K562 (cell line): ENCODE results near the gene DDX39A. TPM values are rescaled to one million over a fixed set of nuclear protein-coding genes. Genes with fewer than 3 reads are reported as not detected.

Experiments
- BHLHE40 ChIP-seq: IDR thresholded peaks from 2 replicates; pipeline ENCODE4 v1.6.1; 2011; ENCODE audit warnings: low read length, improper control_type of control experiment
- DNMT1 ChIP-seq: fragments of 450-650 bp; IDR thresholded peaks from 2 replicates; pipeline ENCODE4 v1.6.1; 2016; ENCODE audit warnings: antibody characterized with exemption, mild to moderate bottlenecking
- E2F1 ChIP-seq: sonication (generic); formaldehyde crosslinking; IDR thresholded peaks from 2 replicates; pipeline ENCODE4 v1.8.1; 2023; ENCODE audit warnings: mild to moderate bottlenecking, missing genetic modification reagents, moderate library complexity
- MTA2 ChIP-seq: fragments of 450-650 bp; IDR thresholded peaks from 2 replicates; pipeline ENCODE4 v1.6.1; 2016; ENCODE audit warnings: low read depth
- NFIC ChIP-seq: fragments of 450-650 bp; IDR thresholded peaks from 2 replicates; pipeline ENCODE4 v1.6.1; 2017; ENCODE audit warnings: mild to moderate bottlenecking, inconsistent platforms
- POLR2G ChIP-seq: fragments of 200-400 bp; formaldehyde crosslinking; IDR thresholded peaks from 2 replicates; pipeline ENCODE4 v1.6.1; 2017; ENCODE audit warnings: low read depth, mild to moderate bottlenecking, antibody characterized with exemption, low read length, moderate library complexity
- RBFOX2 ChIP-seq: fragments of 200-400 bp; formaldehyde crosslinking; IDR thresholded peaks from 2 replicates; pipeline ENCODE4 v1.6.1; 2017; ENCODE audit warnings: low read depth, mild to moderate bottlenecking, low read length, moderate library complexity
- RBM34 ChIP-seq: fragments of 200-400 bp; formaldehyde crosslinking; IDR thresholded peaks from 2 replicates; pipeline ENCODE4 v1.6.1; 2018; ENCODE audit warnings: low read length, borderline replicate concordance; ENCODE audit not compliant: insufficient read depth
- SRSF9 ChIP-seq: fragments of 200-400 bp; formaldehyde crosslinking; IDR thresholded peaks from 2 replicates; pipeline ENCODE4 v1.6.1; 2017; ENCODE audit warnings: low read depth, low read length, borderline replicate concordance
- STAT5A ChIP-seq: IDR thresholded peaks from 2 replicates; pipeline ENCODE4 v1.6.1; 2012; ENCODE audit warnings: low read length, inconsistent platforms, borderline replicate concordance
- ZNF146 ChIP-seq: IDR thresholded peaks from one replicate; pipeline ENCODE4 v1.6.1; 2018; ENCODE audit warnings: missing compliant biosample characterization; ENCODE audit not compliant: unreplicated experiment
- ZNF436 ChIP-seq: fragments of 250-450, 450-650 bp; sonication (Bioruptor Pico); formaldehyde crosslinking; IDR thresholded peaks from 2 replicates; pipeline ENCODE4 v1.7.0; 2020; ENCODE audit warnings: mild to moderate bottlenecking
- ZNF507 ChIP-seq: conservative IDR thresholded peaks from 2 replicates; pipeline ENCODE4 v1.6.1; 2017; ENCODE audit warnings: missing genetic modification characterization, missing compliant biosample characterization
- ZNF584 ChIP-seq: fragments of 200-800 bp; sonication (Bioruptor generic); IDR thresholded peaks from 2 replicates; pipeline ENCODE4 v1.6.1; 2016; ENCODE audit warnings: low read depth, mild to moderate bottlenecking, missing genetic modification characterization, missing compliant biosample characterization
- ZNF589 ChIP-seq: fragments of 200-800 bp; sonication (Bioruptor generic); IDR thresholded peaks from 2 replicates; pipeline ENCODE4 v1.6.1; 2016; ENCODE audit warnings: low read depth, missing genetic modification characterization, missing compliant biosample characterization
- ZNF592 ChIP-seq: fragments of 450-650 bp; IDR thresholded peaks from 2 replicates; pipeline ENCODE4 v1.6.1; 2017; ENCODE audit warnings: antibody characterized with exemption, mild to moderate bottlenecking
- polyA plus RNA-seq, 8 experiments: library from polyadenylated mRNA; depleted of rRNA in 4 of 8; stranded (reverse) in 5 of 8; unstranded in 3 of 8; fragments of >200 nt; fragmentation: Nextera tagmentation in 2 of 8; fragmentation: Illumina TruSeq in 1 of 8; extraction: Ambion mirVana in 2 of 8; extraction: Trizol in 1 of 8; gene quantifications; 2 replicates each; pipeline versions ENCODE4 v1.2.1 to v1.2.3, GENCODE V29; 2011 to 2014; ENCODE audit warnings: inconsistent platforms in 1 of 8, missing spikeins in 1 of 8
- total RNA-seq, 7 experiments: library from RNA; depleted of rRNA in 6 of 7; stranded (reverse); fragments of >200 nt in 6 of 7; fragmentation: Illumina TruSeq in 2 of 7; extraction: Trizol in 2 of 7; gene quantifications; 2 replicates each; pipeline versions ENCODE4 v1.2.1 to v1.2.3, GENCODE V29; 2011 to 2021; ENCODE audit warnings: low replicate concordance in 1 of 7
- TF ChIP-seq, protein P1 (sequence below): fragments of 450-650 bp; IDR thresholded peaks from 2 replicates; pipeline ENCODE4 v1.6.1; 2016
- TF ChIP-seq, protein P2 (sequence below), 3 experiments: fragments of 200-800 bp in 1 of 3; fragments of 250-450 bp in 1 of 3; fragments of 450-650 bp in 1 of 3; sonication (Bioruptor Pico) in 1 of 3; sonication (Bioruptor generic) in 1 of 3; formaldehyde crosslinking in 1 of 3; IDR thresholded peaks; 2 replicates each; pipeline versions ENCODE4 v1.6.1 to v1.8.0; 2016 to 2022; ENCODE audit warnings: mild to moderate bottlenecking in 2 of 3, missing genetic modification characterization in 2 of 3, missing compliant biosample characterization in 1 of 3, moderate library complexity in 1 of 3

The DDX39A gene
- total and polyA plus RNA-seq, 9 of the 15 experiments (the other 6 are each of a cell fraction or from before 2014, with no cell fraction given), result 90.3 to 250 (median 188) TPM

DNA sequence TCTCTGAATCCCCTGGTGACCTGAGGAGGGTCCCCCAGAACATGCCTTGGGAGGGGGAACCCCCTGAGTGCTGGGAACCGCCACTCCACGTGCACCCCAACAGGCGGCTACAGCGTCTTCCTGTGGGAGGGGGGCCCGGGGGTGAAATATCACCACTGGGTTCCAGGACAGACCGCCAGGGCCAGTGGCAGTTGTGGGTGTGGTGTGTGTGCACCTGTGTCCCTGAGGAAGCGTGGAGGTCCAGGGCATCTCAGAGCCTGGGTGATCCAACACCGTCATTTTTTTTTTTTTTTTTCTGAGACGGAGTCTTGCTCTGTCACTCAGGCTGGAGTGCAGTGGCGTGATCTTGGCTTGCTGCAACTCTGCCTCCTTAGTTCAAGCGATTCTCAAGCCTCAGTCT is 33.6 kb downstream of the DDX39A start (continued):
- no peak for TF ChIP-seq E2F1 (CRISPR knock-in tag)
- no peak for TF ChIP-seq RBM34
- no peak for TF ChIP-seq ZNF589 (CRISPR knock-in tag)
- no peak for TF ChIP-seq ZNF436 (CRISPR knock-in tag)
- TF ChIP-seq, protein P1, sequence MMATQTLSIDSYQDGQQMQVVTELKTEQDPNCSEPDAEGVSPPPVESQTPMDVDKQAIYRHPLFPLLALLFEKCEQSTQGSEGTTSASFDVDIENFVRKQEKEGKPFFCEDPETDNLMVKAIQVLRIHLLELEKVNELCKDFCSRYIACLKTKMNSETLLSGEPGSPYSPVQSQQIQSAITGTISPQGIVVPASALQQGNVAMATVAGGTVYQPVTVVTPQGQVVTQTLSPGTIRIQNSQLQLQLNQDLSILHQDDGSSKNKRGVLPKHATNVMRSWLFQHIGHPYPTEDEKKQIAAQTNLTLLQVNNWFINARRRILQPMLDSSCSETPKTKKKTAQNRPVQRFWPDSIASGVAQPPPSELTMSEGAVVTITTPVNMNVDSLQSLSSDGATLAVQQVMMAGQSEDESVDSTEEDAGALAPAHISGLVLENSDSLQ, result peak; percentile 72
- TF ChIP-seq RBFOX2, result peak; percentile 57; the same call in 1 of the 2 replicates
- no peak for TF ChIP-seq STAT5A
- no peak for TF ChIP-seq ZNF507
- TF ChIP-seq NFIC, result peak; percentile 8; the same call in 1 of the 2 replicates
- peak; percentile 67; the same call in 1 of the 2 replicates for TF ChIP-seq ZNF592
- TF ChIP-seq SRSF9, result no peak
- TF ChIP-seq ZNF584 (CRISPR knock-in tag), result no peak
- no peak for TF ChIP-seq BHLHE40
- peak; percentile 41; the same call in 1 of the 2 replicates for TF ChIP-seq POLR2G
- no peak for TF ChIP-seq DNMT1
- TF ChIP-seq, protein P2, sequence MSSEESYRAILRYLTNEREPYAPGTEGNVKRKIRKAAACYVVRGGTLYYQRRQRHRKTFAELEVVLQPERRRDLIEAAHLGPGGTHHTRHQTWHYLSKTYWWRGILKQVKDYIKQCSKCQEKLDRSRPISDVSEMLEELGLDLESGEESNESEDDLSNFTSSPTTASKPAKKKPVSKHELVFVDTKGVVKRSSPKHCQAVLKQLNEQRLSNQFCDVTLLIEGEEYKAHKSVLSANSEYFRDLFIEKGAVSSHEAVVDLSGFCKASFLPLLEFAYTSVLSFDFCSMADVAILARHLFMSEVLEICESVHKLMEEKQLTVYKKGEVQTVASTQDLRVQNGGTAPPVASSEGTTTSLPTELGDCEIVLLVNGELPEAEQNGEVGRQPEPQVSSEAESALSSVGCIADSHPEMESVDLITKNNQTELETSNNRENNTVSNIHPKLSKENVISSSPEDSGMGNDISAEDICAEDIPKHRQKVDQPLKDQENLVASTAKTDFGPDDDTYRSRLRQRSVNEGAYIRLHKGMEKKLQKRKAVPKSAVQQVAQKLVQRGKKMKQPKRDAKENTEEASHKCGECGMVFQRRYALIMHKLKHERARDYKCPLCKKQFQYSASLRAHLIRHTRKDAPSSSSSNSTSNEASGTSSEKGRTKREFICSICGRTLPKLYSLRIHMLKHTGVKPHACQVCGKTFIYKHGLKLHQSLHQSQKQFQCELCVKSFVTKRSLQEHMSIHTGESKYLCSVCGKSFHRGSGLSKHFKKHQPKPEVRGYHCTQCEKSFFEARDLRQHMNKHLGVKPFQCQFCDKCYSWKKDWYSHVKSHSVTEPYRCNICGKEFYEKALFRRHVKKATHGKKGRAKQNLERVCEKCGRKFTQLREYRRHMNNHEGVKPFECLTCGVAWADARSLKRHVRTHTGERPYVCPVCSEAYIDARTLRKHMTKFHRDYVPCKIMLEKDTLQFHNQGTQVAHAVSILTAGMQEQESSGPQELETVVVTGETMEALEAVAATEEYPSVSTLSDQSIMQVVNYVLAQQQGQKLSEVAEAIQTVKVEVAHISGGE (CRISPR knock-in tag; IDR thresholded peaks at IDR 0.05), result 0 out of 6 replicates have a peak, but pooled peaks of 1 of the 3 experiments have one; percentile 29
- no peak for TF ChIP-seq MTA2
- no peak for TF ChIP-seq ZNF146 (CRISPR knock-in tag)
